HL-60 (cell line): Measurements from ENCODE around the gene RPL10A.

ENCODE experiments used
- POLR2AphosphoS5 ChIP-seq: IDR thresholded peaks from 2 replicates; pipeline ENCODE4 v1.6.1; 2012; ENCODE audit warnings: low read depth
- SPI1 ChIP-seq: IDR thresholded peaks from 2 replicates; pipeline ENCODE4 v1.6.1; 2012; ENCODE audit warnings: low read depth, mild to moderate bottlenecking, borderline replicate concordance
- TF ChIP-seq, protein P1 (sequence below): IDR thresholded peaks from one replicate; pipeline ENCODE4 v1.5.1; 2011; ENCODE audit warnings: low read length, control low read depth, inconsistent platforms; ENCODE audit not compliant: insufficient read depth
- TF ChIP-seq, protein P2 (sequence below): IDR thresholded peaks from 2 replicates; pipeline ENCODE4 v1.6.1; 2012; ENCODE audit warnings: low read depth; ENCODE audit not compliant: insufficient replicate concordance

GRCh38 chr6:35441642-35442041 is 26.6 kb upstream of the RPL10A start:
- TF ChIP-seq, protein P1, sequence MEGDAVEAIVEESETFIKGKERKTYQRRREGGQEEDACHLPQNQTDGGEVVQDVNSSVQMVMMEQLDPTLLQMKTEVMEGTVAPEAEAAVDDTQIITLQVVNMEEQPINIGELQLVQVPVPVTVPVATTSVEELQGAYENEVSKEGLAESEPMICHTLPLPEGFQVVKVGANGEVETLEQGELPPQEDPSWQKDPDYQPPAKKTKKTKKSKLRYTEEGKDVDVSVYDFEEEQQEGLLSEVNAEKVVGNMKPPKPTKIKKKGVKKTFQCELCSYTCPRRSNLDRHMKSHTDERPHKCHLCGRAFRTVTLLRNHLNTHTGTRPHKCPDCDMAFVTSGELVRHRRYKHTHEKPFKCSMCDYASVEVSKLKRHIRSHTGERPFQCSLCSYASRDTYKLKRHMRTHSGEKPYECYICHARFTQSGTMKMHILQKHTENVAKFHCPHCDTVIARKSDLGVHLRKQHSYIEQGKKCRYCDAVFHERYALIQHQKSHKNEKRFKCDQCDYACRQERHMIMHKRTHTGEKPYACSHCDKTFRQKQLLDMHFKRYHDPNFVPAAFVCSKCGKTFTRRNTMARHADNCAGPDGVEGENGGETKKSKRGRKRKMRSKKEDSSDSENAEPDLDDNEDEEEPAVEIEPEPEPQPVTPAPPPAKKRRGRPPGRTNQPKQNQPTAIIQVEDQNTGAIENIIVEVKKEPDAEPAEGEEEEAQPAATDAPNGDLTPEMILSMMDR = no peak
- TF ChIP-seq, protein P2, sequence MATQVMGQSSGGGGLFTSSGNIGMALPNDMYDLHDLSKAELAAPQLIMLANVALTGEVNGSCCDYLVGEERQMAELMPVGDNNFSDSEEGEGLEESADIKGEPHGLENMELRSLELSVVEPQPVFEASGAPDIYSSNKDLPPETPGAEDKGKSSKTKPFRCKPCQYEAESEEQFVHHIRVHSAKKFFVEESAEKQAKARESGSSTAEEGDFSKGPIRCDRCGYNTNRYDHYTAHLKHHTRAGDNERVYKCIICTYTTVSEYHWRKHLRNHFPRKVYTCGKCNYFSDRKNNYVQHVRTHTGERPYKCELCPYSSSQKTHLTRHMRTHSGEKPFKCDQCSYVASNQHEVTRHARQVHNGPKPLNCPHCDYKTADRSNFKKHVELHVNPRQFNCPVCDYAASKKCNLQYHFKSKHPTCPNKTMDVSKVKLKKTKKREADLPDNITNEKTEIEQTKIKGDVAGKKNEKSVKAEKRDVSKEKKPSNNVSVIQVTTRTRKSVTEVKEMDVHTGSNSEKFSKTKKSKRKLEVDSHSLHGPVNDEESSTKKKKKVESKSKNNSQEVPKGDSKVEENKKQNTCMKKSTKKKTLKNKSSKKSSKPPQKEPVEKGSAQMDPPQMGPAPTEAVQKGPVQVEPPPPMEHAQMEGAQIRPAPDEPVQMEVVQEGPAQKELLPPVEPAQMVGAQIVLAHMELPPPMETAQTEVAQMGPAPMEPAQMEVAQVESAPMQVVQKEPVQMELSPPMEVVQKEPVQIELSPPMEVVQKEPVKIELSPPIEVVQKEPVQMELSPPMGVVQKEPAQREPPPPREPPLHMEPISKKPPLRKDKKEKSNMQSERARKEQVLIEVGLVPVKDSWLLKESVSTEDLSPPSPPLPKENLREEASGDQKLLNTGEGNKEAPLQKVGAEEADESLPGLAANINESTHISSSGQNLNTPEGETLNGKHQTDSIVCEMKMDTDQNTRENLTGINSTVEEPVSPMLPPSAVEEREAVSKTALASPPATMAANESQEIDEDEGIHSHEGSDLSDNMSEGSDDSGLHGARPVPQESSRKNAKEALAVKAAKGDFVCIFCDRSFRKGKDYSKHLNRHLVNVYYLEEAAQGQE = no peak
- TF ChIP-seq SPI1 (no peak), POLR2AphosphoS5 (no peak)
